ENCODE measurements around the gene KIF25.

The KIF25 gene

GRCh38 chr6:168039301-168039700 lies 41.8 kb downstream of the KIF25 start:
- DNase-seq = no peak

GRCh38 chr6:168039849-168040248 lies 42.4 kb downstream of the KIF25 start:
- DNase-seq = no peak

- DNase-seq = no peak
Measured at GRCh38 chr6:168040856-168041496, 43.5 kb downstream of the KIF25 start.

GRCh38 chr6:168041928-168042327 lies 44.5 kb downstream of the KIF25 start:
- DNase-seq = no peak

- DNase-seq = no peak
Measured at GRCh38 chr6:168042426-168043192, 45.1 kb downstream of the KIF25 start.

GRCh38 chr6:168043193-168043847 lies 45.8 kb downstream of the KIF25 start:
- no peak for DNase-seq

- no peak for DNase-seq
Measured at GRCh38 chr6:168043848-168044415, 46.5 kb downstream of the KIF25 start.

GRCh38 chr6:168044521-168045130 lies 47.2 kb downstream of the KIF25 start:
- DNase-seq = no peak

- no peak for DNase-seq
Measured at GRCh38 chr6:168045141-168045691, 47.7 kb downstream of the KIF25 start.

- peak; percentile 11 for DNase-seq
Measured at GRCh38 chr6:168045706-168046620, 48.5 kb downstream of the KIF25 start.

- DNase-seq = no peak
Measured at GRCh38 chr6:168046696-168047095, 49.2 kb downstream of the KIF25 start.

- no peak for DNase-seq
Measured at GRCh38 chr6:168047841-168048723, 50.6 kb downstream of the KIF25 start.

GRCh38 chr6:168048724-168049025 lies 51.2 kb downstream of the KIF25 start:
- no peak for DNase-seq

- no peak for DNase-seq
Measured at GRCh38 chr6:168049277-168049676, 51.8 kb downstream of the KIF25 start.

- no peak for DNase-seq
Measured at GRCh38 chr6:168049706-168050224, 52.3 kb downstream of the KIF25 start.

- no peak for DNase-seq
Measured at GRCh38 chr6:168050225-168050880, 52.9 kb downstream of the KIF25 start.

- DNase-seq = no peak
Measured at GRCh38 chr6:168050881-168051586, 53.6 kb downstream of the KIF25 start.

- no peak for DNase-seq
Measured at GRCh38 chr6:168051648-168052047, 54.2 kb downstream of the KIF25 start.

- DNase-seq = no peak
Measured at GRCh38 chr6:168052291-168052891, 54.9 kb downstream of the KIF25 start.

All from NCI-H1694 (cell line).